GM18505 (cell line): ENCODE results near the gene PERCC1.

Source experiments
- ATAC-seq: cut with Tn5 transposase; IDR thresholded peaks from one replicate; pipeline ENCODE4 v1.9.1; 2021; ENCODE audit not compliant: unreplicated experiment
- POLR2A ChIP-seq: IDR thresholded peaks from 4 replicates; pipeline ENCODE4 v1.6.1; 2011; ENCODE audit warnings: borderline replicate concordance; ENCODE audit not compliant: insufficient read depth, insufficient read length; ENCODE audit errors: extremely low read depth

PERCC1 gene

GRCh38 chr16:1430759-1431496 lies at the start of gene PERCC1:
Gene PERCC1 (plus strand): TSS chr16:1431078. CDS start chr16:1432594, 1,516 bp downstream.
- no peak for TF ChIP-seq POLR2A
- ATAC-seq, result no peak

DNA sequence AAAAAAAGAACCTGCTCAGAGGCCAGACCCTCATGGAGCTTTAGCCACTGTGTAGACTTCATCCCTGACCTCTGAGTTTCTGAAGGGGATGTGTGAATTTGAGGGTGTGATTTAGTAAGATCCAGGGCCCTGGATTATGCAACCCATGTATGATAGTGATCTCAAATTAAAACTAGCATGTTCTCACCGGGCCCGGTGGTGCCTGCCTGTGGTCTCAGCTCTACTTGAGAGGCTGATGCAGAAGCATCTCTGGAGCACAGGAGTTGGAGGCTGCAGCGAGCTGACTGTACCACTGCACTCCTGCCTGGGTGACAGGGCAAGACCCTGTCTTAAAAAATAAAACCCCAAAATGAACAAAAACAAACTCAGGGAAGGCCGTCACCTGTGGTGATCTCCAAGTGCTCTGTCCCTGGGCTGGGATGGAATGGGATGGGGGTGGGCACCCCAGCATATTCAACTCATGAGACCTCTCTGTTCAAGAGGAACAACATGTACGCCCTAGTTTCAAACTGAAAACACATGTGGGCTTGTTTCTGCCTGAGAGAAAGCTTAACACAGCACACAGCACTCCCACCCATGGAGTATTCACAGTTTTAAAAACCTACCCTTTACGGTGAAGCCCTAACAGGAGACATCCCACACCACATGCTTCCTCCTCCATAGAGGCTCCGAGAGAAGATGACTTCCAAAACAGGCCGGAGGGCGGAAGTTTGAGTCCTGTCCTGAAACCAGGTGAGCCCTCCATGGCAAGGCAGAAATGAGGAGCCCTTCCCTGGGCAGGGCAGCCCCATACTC lies 49.1 kb upstream of the PERCC1 start:
- ATAC-seq, result no peak
- no peak for TF ChIP-seq POLR2A

DNA sequence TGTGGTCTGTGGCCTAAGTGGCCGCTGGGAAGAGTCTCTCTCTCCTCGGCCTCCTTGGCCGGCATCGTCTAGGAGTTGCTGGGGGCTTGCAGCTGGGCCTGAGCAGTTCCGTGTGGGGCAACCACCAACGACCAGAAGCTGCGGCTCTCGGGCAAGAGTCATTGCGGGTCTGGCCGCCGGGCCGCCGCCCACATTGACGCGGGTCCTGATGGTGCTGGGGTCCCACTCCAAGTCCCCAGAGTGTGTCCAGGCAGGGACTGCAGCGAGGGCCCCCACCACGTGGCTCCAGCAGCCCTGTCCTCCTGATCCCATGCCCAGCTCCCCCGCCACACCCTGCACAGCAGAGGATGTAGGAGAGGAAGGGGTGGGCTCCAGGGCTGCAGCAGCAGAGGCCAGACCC lies 47.3 kb upstream of the PERCC1 start:
- no peak for TF ChIP-seq POLR2A

GRCh38 chr16:1385232-1385631 lies 45.6 kb upstream of the PERCC1 start:
- no peak for ATAC-seq
- TF ChIP-seq POLR2A, result no peak

More for the DNA sequence above, 47.3 kb upstream of the PERCC1 start:
- no peak for ATAC-seq

GRCh38 chr16:1387331-1387730 lies 43.5 kb upstream of the PERCC1 start:
- no peak for ATAC-seq
- TF ChIP-seq POLR2A, result no peak

- no peak for TF ChIP-seq POLR2A
- no peak for ATAC-seq
Observed at GRCh38 chr16:1389762-1390161, 41.1 kb upstream of the PERCC1 start.

DNA sequence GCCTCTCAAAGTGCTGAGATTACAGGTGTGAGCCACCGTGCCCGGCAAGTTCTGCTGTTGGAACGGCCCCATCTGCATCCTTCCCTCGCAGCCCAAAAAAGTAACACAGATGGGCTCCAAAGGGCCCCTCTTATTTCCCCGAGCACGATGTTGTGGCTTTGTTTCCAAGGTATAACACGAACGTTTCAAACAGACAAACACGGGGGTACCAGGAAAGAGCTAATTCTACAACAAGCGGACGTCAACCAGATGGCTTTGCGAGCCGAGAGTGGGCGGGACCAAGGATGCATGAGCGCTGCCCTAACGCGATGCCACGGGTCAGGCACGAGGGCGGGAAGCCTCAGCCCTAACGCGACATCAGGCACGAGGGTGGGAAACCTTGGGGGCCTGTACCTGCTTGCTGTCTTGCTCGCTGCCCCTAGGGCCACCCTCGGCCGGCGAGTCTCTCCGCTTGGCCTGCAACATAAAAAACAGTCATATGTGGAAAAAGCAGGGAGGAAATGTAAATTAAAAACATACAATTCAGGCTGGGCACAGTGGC lies 40.6 kb upstream of the PERCC1 start:
- TF ChIP-seq POLR2A, result no peak
- no peak for ATAC-seq

DNA sequence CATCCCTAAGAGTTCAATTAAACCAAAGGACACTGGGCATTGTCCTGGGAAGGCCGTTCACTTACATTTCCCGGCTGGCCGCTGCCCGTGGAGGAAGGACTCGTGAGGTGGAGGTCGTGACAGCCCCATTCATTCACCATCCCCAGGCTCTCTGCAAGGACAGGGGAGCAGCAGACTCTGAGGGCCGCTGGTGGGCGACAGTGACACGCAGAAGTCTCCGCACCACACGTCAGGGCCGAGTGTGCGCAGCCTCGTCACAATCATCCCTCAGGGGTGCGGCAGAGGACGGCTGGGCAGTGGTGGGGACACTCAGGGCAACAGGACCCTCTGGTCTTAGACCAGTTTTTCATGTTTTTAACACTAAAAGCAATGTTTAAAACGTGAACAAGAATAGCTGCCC lies 38.1 kb upstream of the PERCC1 start:
- TF ChIP-seq POLR2A, result no peak
- no peak for ATAC-seq

GRCh38 chr16:1393613-1394176 lies 37.2 kb upstream of the PERCC1 start:
- no peak for ATAC-seq
- TF ChIP-seq POLR2A, result no peak

GRCh38 chr16:1394367-1394951 lies 36.4 kb upstream of the PERCC1 start:
- no peak for ATAC-seq
- no peak for TF ChIP-seq POLR2A

DNA sequence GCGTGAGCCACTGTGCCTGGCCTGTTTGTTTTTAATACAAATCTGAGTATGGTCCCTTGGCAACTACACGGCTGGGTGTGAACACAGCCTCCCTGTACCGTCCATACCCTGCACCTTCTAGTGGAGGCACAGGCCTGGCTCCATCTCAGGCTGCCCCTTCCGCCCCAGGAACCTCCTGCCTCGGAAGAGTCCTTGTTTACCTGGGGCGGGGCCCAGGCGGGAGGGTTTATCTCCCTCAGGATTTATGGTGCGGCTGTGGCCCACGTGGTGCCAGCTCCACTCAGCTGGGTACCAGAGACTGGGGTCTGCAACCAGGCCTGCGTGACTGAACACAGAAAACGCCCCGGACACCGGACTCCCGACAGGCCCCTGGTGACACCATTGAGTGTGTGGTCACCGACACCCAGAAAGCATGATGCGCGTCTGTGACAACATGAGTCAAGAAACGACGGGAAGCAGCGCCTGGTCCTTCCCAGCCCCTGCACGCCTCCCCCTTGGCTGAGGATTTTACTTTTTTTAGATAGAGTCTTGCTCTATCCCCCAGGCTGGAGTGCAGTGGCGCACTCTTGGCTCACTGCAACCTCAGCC lies 35.3 kb upstream of the PERCC1 start:
- TF ChIP-seq POLR2A, result no peak
- no peak for ATAC-seq

- ATAC-seq, result no peak
- no peak for TF ChIP-seq POLR2A
Observed at GRCh38 chr16:1397779-1398178, 33.1 kb upstream of the PERCC1 start.

DNA sequence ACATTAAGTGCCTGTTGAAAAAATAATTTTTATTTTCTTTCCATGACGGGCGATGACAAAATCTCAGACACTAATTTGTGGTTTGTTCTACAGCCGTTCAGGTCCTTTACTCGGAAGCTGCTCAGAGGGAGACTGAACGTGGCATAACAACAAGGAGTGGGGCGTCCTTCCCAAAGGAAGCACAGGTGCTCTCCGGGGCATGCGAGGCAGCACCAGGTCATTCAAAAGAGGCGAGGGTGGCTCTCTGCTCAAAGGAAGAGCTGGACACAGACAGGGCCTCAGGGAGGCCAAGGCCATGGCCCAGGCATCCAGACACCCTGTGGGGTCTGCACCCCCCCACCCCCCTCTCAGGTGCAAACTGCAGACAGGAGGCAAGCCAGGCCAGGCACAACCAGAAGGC lies 32.5 kb upstream of the PERCC1 start:
- no peak for TF ChIP-seq POLR2A
- no peak for ATAC-seq

DNA sequence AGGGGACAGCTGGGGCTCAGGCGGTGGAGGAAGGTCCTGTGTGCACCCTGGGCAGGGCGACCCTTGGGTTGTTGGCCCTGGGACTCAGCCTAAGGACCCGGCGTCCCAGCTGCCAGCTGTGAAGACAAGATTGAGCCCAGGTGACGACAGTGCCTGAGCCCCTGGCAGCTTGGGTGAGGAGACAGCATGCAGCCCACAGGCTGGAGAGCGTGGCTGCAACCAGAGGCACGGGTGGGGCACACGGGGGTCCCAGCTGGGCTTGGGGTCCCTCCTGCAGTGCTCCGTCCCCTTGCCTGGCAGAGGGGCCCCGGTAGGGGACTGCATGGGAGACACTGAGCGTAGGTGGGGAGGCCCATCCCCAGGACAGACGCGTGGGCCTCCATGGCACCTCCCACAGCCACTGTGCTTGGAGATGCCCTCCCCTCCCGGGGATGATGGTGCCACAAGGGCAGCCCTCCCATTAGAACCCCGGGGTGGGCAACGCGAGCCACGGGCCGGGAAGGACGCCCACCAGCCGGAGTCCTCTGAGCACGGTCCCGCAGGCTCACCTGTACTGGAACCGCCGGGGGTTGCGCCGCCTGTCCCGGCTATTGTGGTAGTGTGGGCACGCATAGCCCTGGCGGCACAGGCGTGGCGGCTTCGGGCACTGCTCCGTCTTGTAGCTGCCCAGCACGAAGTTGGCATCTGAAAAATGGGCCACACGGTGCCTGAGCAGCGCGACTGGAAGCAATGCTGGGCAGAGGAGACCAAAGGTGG lies 31.9 kb upstream of the PERCC1 start:
- no peak for ATAC-seq
- no peak for TF ChIP-seq POLR2A
